ENCODE results near the gene COMP. TPM values are rescaled to one million over a fixed set of nuclear protein-coding genes. Genes with fewer than 3 reads are reported as not detected.
"Not testable (repeated sequence)": the region's sequence is repeated elsewhere in the genome, so short reads cannot be mapped to it uniquely, and the experiment has no call there.

COMP gene
- polyA plus RNA-seq, 6 donors from 2014 or later: 0.36 TPM; not detected in 5

GRCh38 chr19:18817574-18817973, 26.5 kb upstream of the COMP start:
- H3K4me1 Mint-ChIP-seq: no peaks in the 10 kb centered on the region
- H3K27me3 Mint-ChIP-seq: peaks cover 0 to 6% (median 4%) of the 10 kb centered on the region in 3 donors
- H3K4me3 Mint-ChIP-seq: no peak overlapping the region
- no peak overlapping the region for H3K27ac Mint-ChIP-seq
- no peaks in the 10 kb centered on the region for H3K9me3 Mint-ChIP-seq
- no peak for DNase-seq
- no peak for ATAC-seq (ENCODE audit: low read depth in 2 of 2)
- no peaks in the 10 kb centered on the region for H3K36me3 Mint-ChIP-seq

- not testable (repeated sequence) for H3K27ac Mint-ChIP-seq; DNase-seq; H3K4me1 Mint-ChIP-seq; H3K9me3 Mint-ChIP-seq; H3K36me3 Mint-ChIP-seq; ATAC-seq (ENCODE audit: low read depth in 2 of 2); H3K4me3 Mint-ChIP-seq
- H3K27me3 Mint-ChIP-seq: peaks cover 0 to 16% (median 4%) of the 10 kb centered on the region in 3 donors
Measured at GRCh38 chr19:18816645-18817044, 25.5 kb upstream of the COMP start.

- Mint-ChIP-seq H3K27me3 (peaks cover 0 to 25% (median 4%) of the 10 kb centered on the region in 3 donors), H3K9me3 (no peaks in the 10 kb centered on the region), H3K27ac (no peak overlapping the region), H3K36me3 (no peaks in the 10 kb centered on the region), H3K4me3 (no peak overlapping the region), H3K4me1 (no peaks in the 10 kb centered on the region)
- ATAC-seq (ENCODE audit: low read depth in 2 of 2): no peak
- no peak for DNase-seq
Measured at GRCh38 chr19:18815673-18816072, 24.6 kb upstream of the COMP start.

- H3K4me1 Mint-ChIP-seq: peaks cover 4 to 6% (median 4%) of the 10 kb centered on the region in 3 donors
- H3K36me3 Mint-ChIP-seq: no peaks in the 10 kb centered on the region
- no peak overlapping the region for H3K27ac Mint-ChIP-seq
- H3K9me3 Mint-ChIP-seq: no peaks in the 10 kb centered on the region
- no peak overlapping the region for H3K4me3 Mint-ChIP-seq
- DNase-seq (no peak), ATAC-seq (ENCODE audit: low read depth in 2 of 2) (no peak)
- H3K27me3 Mint-ChIP-seq: peaks cover 9 to 32% (median 10%) of the 10 kb centered on the region in 3 donors
Measured at GRCh38 chr19:18814063-18814462, 23.0 kb upstream of the COMP start.

- DNase-seq; H3K36me3 Mint-ChIP-seq; H3K4me1 Mint-ChIP-seq; H3K9me3 Mint-ChIP-seq; H3K4me3 Mint-ChIP-seq; ATAC-seq (ENCODE audit: low read depth in 2 of 2); H3K27ac Mint-ChIP-seq: not testable (repeated sequence)
- H3K27me3 Mint-ChIP-seq: peaks cover 10 to 37% (median 10%) of the 10 kb centered on the region in 3 donors
Measured at GRCh38 chr19:18811638-18812037, 20.5 kb upstream of the COMP start.

GRCh38 chr19:18809149-18809868, 18.2 kb upstream of the COMP start:
- Mint-ChIP-seq H3K9me3 (no peaks in the 10 kb centered on the region), H3K27me3 (peaks cover 6 to 37% (median 10%) of the 10 kb centered on the region in 3 donors), H3K27ac (no peak overlapping the region), H3K4me1 (peaks cover 4 to 6% (median 4%) of the 10 kb centered on the region in 3 donors), H3K4me3 (peak overlapping the region in 2 of 8 donors; percentile 0 to 6), H3K36me3 (no peaks in the 10 kb centered on the region)
- no peak for DNase-seq
- no peak for ATAC-seq (ENCODE audit: low read depth in 2 of 2)

GRCh38 chr19:18807861-18808331, 16.8 kb upstream of the COMP start:
- ATAC-seq (ENCODE audit: low read depth in 2 of 2): no peak
- H3K4me3 Mint-ChIP-seq: no peak overlapping the region

GRCh38 chr19:18804643-18805042, 13.5 kb upstream of the COMP start:
- H3K36me3 Mint-ChIP-seq: no peaks in the 10 kb centered on the region
- no peak for DNase-seq
- H3K27ac Mint-ChIP-seq: no peak overlapping the region
- ATAC-seq (ENCODE audit: low read depth in 2 of 2): no peak
- H3K9me3 Mint-ChIP-seq: peaks cover 0 to 1% (median 0%) of the 10 kb centered on the region in 7 donors
- peaks cover 2 to 4% (median 3%) of the 10 kb centered on the region in 3 donors for H3K4me1 Mint-ChIP-seq
- H3K4me3 Mint-ChIP-seq: no peak overlapping the region
- peaks cover 4 to 21% (median 17%) of the 10 kb centered on the region in 3 donors for H3K27me3 Mint-ChIP-seq

More at GRCh38 chr19:18807861-18808331, 16.8 kb upstream of the COMP start:
- H3K27me3 Mint-ChIP-seq: peaks cover 6 to 42% (median 20%) of the 10 kb centered on the region in 3 donors
- H3K27ac Mint-ChIP-seq: no peak overlapping the region
- DNase-seq: no peak
- peaks cover 4 to 6% (median 4%) of the 10 kb centered on the region in 3 donors for H3K4me1 Mint-ChIP-seq
- H3K36me3 Mint-ChIP-seq: no peaks in the 10 kb centered on the region
- H3K9me3 Mint-ChIP-seq: peaks cover 0 to 1% (median 0%) of the 10 kb centered on the region in 7 donors

GRCh38 chr19:18804139-18804601, 13.1 kb upstream of the COMP start:
- H3K27me3 Mint-ChIP-seq: peaks cover 0 to 16% (median 12%) of the 10 kb centered on the region in 3 donors
- no peak for DNase-seq
- H3K4me3 Mint-ChIP-seq: no peak overlapping the region
- no peaks in the 10 kb centered on the region for H3K36me3 Mint-ChIP-seq
- H3K4me1 Mint-ChIP-seq: no peaks in the 10 kb centered on the region
- peaks cover 0 to 1% (median 0%) of the 10 kb centered on the region in 7 donors for H3K9me3 Mint-ChIP-seq
- H3K27ac Mint-ChIP-seq: peak overlapping the region in 1 of 6 donors; percentile 49
- no peak for ATAC-seq (ENCODE audit: low read depth in 2 of 2)

GRCh38 chr19:18803550-18804138, 12.5 kb upstream of the COMP start:
- Mint-ChIP-seq H3K4me3 (no peak overlapping the region), H3K9me3 (peaks cover 0 to 1% (median 0%) of the 10 kb centered on the region in 7 donors), H3K27ac (peak overlapping the region in 1 of 6 donors; percentile 49), H3K36me3 (no peaks in the 10 kb centered on the region), H3K27me3 (peaks cover 0 to 16% (median 10%) of the 10 kb centered on the region in 3 donors), H3K4me1 (no peaks in the 10 kb centered on the region)
- ATAC-seq (ENCODE audit: low read depth in 2 of 2) (no peak), DNase-seq (no peak)

- no peaks in the 10 kb centered on the region for H3K36me3 Mint-ChIP-seq
- no peak overlapping the region for H3K27ac Mint-ChIP-seq
- no peaks in the 10 kb centered on the region for H3K4me1 Mint-ChIP-seq
- ATAC-seq (ENCODE audit: low read depth in 2 of 2) (no peak), DNase-seq (no peak)
- peaks cover 3 to 15% (median 14%) of the 10 kb centered on the region in 3 donors for H3K27me3 Mint-ChIP-seq
- H3K9me3 Mint-ChIP-seq: peaks cover 0 to 1% (median 0%) of the 10 kb centered on the region in 7 donors
- H3K4me3 Mint-ChIP-seq: no peak overlapping the region
Measured at GRCh38 chr19:18802354-18802753, 11.2 kb upstream of the COMP start.

GRCh38 chr19:18800636-18801035, 9.5 kb upstream of the COMP start:
- H3K4me3 Mint-ChIP-seq: no peak overlapping the region
- DNase-seq (no peak), ATAC-seq (ENCODE audit: low read depth in 2 of 2) (no peak)
- H3K27ac Mint-ChIP-seq: no peak overlapping the region
- no peaks in the 10 kb centered on the region for H3K4me1 Mint-ChIP-seq
- no peaks in the 10 kb centered on the region for H3K36me3 Mint-ChIP-seq
- H3K9me3 Mint-ChIP-seq: peaks cover 0 to 1% (median 0%) of the 10 kb centered on the region in 7 donors
- peaks cover 12 to 21% (median 21%) of the 10 kb centered on the region in 3 donors for H3K27me3 Mint-ChIP-seq

- Mint-ChIP-seq H3K4me1 (no peaks in the 10 kb centered on the region), H3K27ac (no peak overlapping the region), H3K9me3 (peaks cover 0 to 1% (median 0%) of the 10 kb centered on the region in 7 donors), H3K27me3 (peaks cover 12 to 21% (median 21%) of the 10 kb centered on the region in 3 donors), H3K36me3 (no peaks in the 10 kb centered on the region), H3K4me3 (no peak overlapping the region)
- no peak for ATAC-seq (ENCODE audit: low read depth in 2 of 2)
- DNase-seq: no peak
Measured at GRCh38 chr19:18800079-18800478, 9.0 kb upstream of the COMP start.

Data from naive B cell (primary cell).